NB4 (cell line): ENCODE data around the gene BTG4.

Experiments
- DNase-seq: peaks from one replicate; pipeline ENCODE4 v3.0.0; 2010; ENCODE audit warnings: low read depth
- H3K4me3 ChIP-seq: one replicate; pipeline ENCODE4 v1.5.1; 2011; ENCODE audit warnings: mild to moderate bottlenecking, low read depth, low read length, moderate library complexity
- CTCF ChIP-seq: IDR thresholded peaks from one replicate; pipeline ENCODE4 v1.5.1; 2012; ENCODE audit warnings: low read depth, low read length
- MAX ChIP-seq: IDR thresholded peaks from 2 replicates; pipeline ENCODE4 v1.6.1; 2011; ENCODE audit warnings: low read depth, low read length
- MYC ChIP-seq: IDR thresholded peaks from 2 replicates; pipeline ENCODE4 v1.6.1; 2011; ENCODE audit warnings: low read depth, low read length
- POLR2A ChIP-seq: IDR thresholded peaks from 2 replicates; pipeline ENCODE4 v1.6.1; 2011; ENCODE audit warnings: mild to moderate bottlenecking; ENCODE audit not compliant: insufficient read length; ENCODE audit errors: extremely low read depth

Gene BTG4

GRCh38 chr11:111448831-111449557 is 63.2 kb downstream of the BTG4 start:
- TF ChIP-seq MAX (no peak), CTCF (no peak), POLR2A (no peak), MYC (no peak)
- no peak for DNase-seq

GRCh38 chr11:111448414-111448813 is 63.8 kb downstream of the BTG4 start:
- no peak for TF ChIP-seq MYC
- TF ChIP-seq POLR2A: no peak
- H3K4me3 ChIP-seq: no peak overlapping the region
- DNase-seq: no peak

More at GRCh38 chr11:111448831-111449557, 63.2 kb downstream of the BTG4 start:
- H3K4me3 ChIP-seq: no peak overlapping the region

GRCh38 chr11:111447931-111448330 is 64.3 kb downstream of the BTG4 start:
- no peak overlapping the region for H3K4me3 ChIP-seq
- TF ChIP-seq CTCF (no peak), POLR2A (no peak), MYC (no peak)
- no peak for DNase-seq

- DNase-seq: no peak
- H3K4me3 ChIP-seq: no peak overlapping the region
- TF ChIP-seq MAX (no peak), POLR2A (no peak), CTCF (no peak), MYC (no peak)
Measured at GRCh38 chr11:111447112-111447471, 65.1 kb downstream of the BTG4 start.

- TF ChIP-seq CTCF (peak; percentile 92), MYC (peak; percentile 88), MAX (peak; percentile 89), POLR2A (no peak)
Measured at GRCh38 chr11:111446404-111447111, 65.6 kb downstream of the BTG4 start.

GRCh38 chr11:111445586-111445985 is 66.6 kb downstream of the BTG4 start:
- no peak for TF ChIP-seq POLR2A
- TF ChIP-seq MYC: no peak
- TF ChIP-seq MAX: no peak
- no peak for TF ChIP-seq CTCF
- no peak for DNase-seq
- no peak overlapping the region for H3K4me3 ChIP-seq

More at GRCh38 chr11:111446404-111447111, 65.6 kb downstream of the BTG4 start:
- peak; percentile 98 for DNase-seq
- H3K4me3 ChIP-seq: no peak overlapping the region
